HepG2 (cell line): Measurements from ENCODE around the gene FOXRED2. TPM values are rescaled to one million over a fixed set of nuclear protein-coding genes. Genes with fewer than 3 reads are reported as not detected.

Experiments used
- ATAC-seq: fragments of 200-7000 bp; cut with Tn5 transposase; 3 replicates; pipeline ENCODE4 v1.9.1; 2020; ENCODE audit warnings: mild to moderate bottlenecking, moderate library complexity
- BruUV-seq: library from RNA; stranded (reverse); fragments of 400-500 nt; replicated peaks from 2 replicates; lab custom pipeline; 2021; lab: Mats Ljungman, UMichigan
- CTCF ChIA-PET: fragments of 300-600 bp; formaldehyde crosslinking; extraction: SDS; loops from one replicate; lab custom pipeline; 2021; ENCODE audit warnings: low total read pairs, inconsistent platforms, low intra/inter-chr PET ratio; lab: Yijun Ruan, JAX
- POLR2A ChIA-PET: fragments of 350-600 bp; sonication (Branson Sonifier 250); formaldehyde crosslinking; loops from one replicate; lab custom pipeline; 2020; ENCODE audit warnings: antibody characterized with exemption, inconsistent platforms; lab: Yijun Ruan, JAX
- DNase-seq: peaks from one replicate; pipeline ENCODE4 v3.0.0-alpha.2; 2015; ENCODE audit warnings: low spot score
- FAIRE-seq: peaks from 3 replicates; lab custom pipeline; 2011; peaks lifted over from hg19 to GRCh38; lab: Jason Lieb, UNC
- H2AFZ ChIP-seq: one replicate; pipeline ENCODE4 v1.6.1; 2011; ENCODE audit warnings: low read length, inconsistent platforms
- H3K27ac ChIP-seq: fragments of 300-600 bp; 3 replicates; pipeline ENCODE4 v1.8.0; 2011; ENCODE audit warnings: mixed run types, mild to moderate bottlenecking, mixed read lengths, low read length, inconsistent platforms; ENCODE audit not compliant: insufficient read depth; ENCODE audit errors: extremely low read length
- H3K27me3 ChIP-seq, 2 experiments: fragments of 200-600 bp in 1 of 2; 2 replicates in 1 of 2; 3 replicates in 1 of 2; pipeline versions ENCODE4 v1.6.0 to v1.8.0; 2011; ENCODE audit warnings: low read length in 2 of 2, mild to moderate bottlenecking in 2 of 2, moderate library complexity in 2 of 2, inconsistent platforms in 1 of 2; ENCODE audit not compliant: insufficient read depth in 2 of 2, control insufficient read depth in 1 of 2
- H3K36me3 ChIP-seq, 2 experiments: fragments of 200-600 bp in 1 of 2; replicated peaks in 1 of 2; 2 replicates in 1 of 2; 3 replicates in 1 of 2; pipeline versions ENCODE4 v1.5.1 to v1.8.0; 2011; ENCODE audit warnings: low read length in 2 of 2, inconsistent platforms in 1 of 2; ENCODE audit not compliant: insufficient read depth in 2 of 2, control insufficient read depth in 1 of 2
- H3K4me1 ChIP-seq: 2 replicates; pipeline ENCODE4 v1.5.1; 2012; ENCODE audit warnings: low read length, inconsistent platforms; ENCODE audit not compliant: insufficient read depth
- H3K4me2 ChIP-seq: 2 replicates; pipeline ENCODE4 v1.6.0; 2011; ENCODE audit warnings: low read depth, low read length, inconsistent platforms
- H3K4me3 ChIP-seq, 3 experiments: fragments of 200-600 bp in 1 of 3; sonication (generic), shearing (Covaris generic) in 1 of 3; replicated peaks in 1 of 3; 2 replicates each; pipeline ENCODE4 v1.5.1; 2011 to 2016; ENCODE audit warnings: low read length in 3 of 3, inconsistent platforms in 2 of 3, low read depth in 2 of 3, mild to moderate bottlenecking in 2 of 3, control low read depth in 1 of 3, mixed read lengths in 1 of 3; ENCODE audit not compliant: insufficient read depth in 1 of 3
- H3K79me2 ChIP-seq: one replicate; pipeline ENCODE4 v1.6.1; 2011; ENCODE audit warnings: low read length, inconsistent platforms; ENCODE audit not compliant: insufficient read depth
- H3K9ac ChIP-seq: 2 replicates; pipeline ENCODE4 v1.6.0; 2011; ENCODE audit warnings: mild to moderate bottlenecking, low read depth, low read length, inconsistent platforms; ENCODE audit not compliant: insufficient read depth
- H3K9me3 ChIP-seq: 2 replicates; pipeline ENCODE4 v1.5.1; 2012; ENCODE audit warnings: mild to moderate bottlenecking, low read length
- H4K20me1 ChIP-seq: 2 replicates; pipeline ENCODE4 v1.6.0; 2011; ENCODE audit warnings: inconsistent platforms, mild to moderate bottlenecking, low read length, moderate library complexity; ENCODE audit not compliant: insufficient read depth
- CENPT ChIP-seq: sonication (generic); formaldehyde crosslinking; IDR thresholded peaks from 2 replicates; pipeline ENCODE4 v1.8.0; 2022; ENCODE audit warnings: low read depth, mild to moderate bottlenecking, moderate library complexity, missing genetic modification reagents
- HNF4A ChIP-seq: sonication (generic); formaldehyde crosslinking; IDR thresholded peaks from 2 replicates; pipeline ENCODE4 v1.4.0; 2020; ENCODE audit warnings: missing genetic modification reagents
- IRF1 ChIP-seq: sonication (generic); formaldehyde crosslinking; IDR thresholded peaks from 2 replicates; pipeline ENCODE4 v1.4.0; 2020; ENCODE audit warnings: low read depth, mild to moderate bottlenecking, missing genetic modification reagents
- NKX3-1 ChIP-seq: sonication (generic); formaldehyde crosslinking; IDR thresholded peaks from 2 replicates; pipeline ENCODE4 v1.5.0; 2020; ENCODE audit warnings: missing genetic modification reagents
- ONECUT2 ChIP-seq: sonication (generic); formaldehyde crosslinking; IDR thresholded peaks from 2 replicates; pipeline ENCODE4 v1.4.0; 2020; ENCODE audit warnings: missing genetic modification reagents
- PRPF4 ChIP-seq: fragments of 200-400 bp; formaldehyde crosslinking; IDR thresholded peaks from 2 replicates; pipeline ENCODE4 v1.6.1; 2016; ENCODE audit warnings: low read length, low read depth; ENCODE audit not compliant: poor library complexity, severe bottlenecking
- SETDB1 ChIP-seq: sonication (generic); formaldehyde crosslinking; IDR thresholded peaks from 2 replicates; pipeline ENCODE4 v1.5.1; 2020; ENCODE audit warnings: missing genetic modification reagents, mild to moderate bottlenecking, borderline replicate concordance
- SMAD3 ChIP-seq: sonication (generic); formaldehyde crosslinking; IDR thresholded peaks from 2 replicates; pipeline ENCODE4 v1.4.0; 2020; ENCODE audit warnings: missing genetic modification reagents
- SNAPC2 ChIP-seq: sonication (generic); formaldehyde crosslinking; IDR thresholded peaks from 2 replicates; pipeline ENCODE4 v1.8.1; 2022; ENCODE audit warnings: mild to moderate bottlenecking, missing genetic modification reagents
- TARDBP ChIP-seq: sonication (generic); formaldehyde crosslinking; IDR thresholded peaks from 2 replicates; pipeline ENCODE4 v1.8.0; 2022; ENCODE audit warnings: mild to moderate bottlenecking, missing genetic modification reagents
- TOPORS ChIP-seq: sonication (generic); formaldehyde crosslinking; IDR thresholded peaks from 2 replicates; pipeline ENCODE4 v1.8.0; 2023; ENCODE audit warnings: mild to moderate bottlenecking, missing genetic modification reagents
- ZNF282 ChIP-seq: fragments of 450-650 bp; IDR thresholded peaks from 2 replicates; pipeline ENCODE4 v1.6.1; 2018; ENCODE audit not compliant: partially characterized antibody
- ZNF3 ChIP-seq: IDR thresholded peaks from 2 replicates; pipeline ENCODE4 v1.7.0; 2017; ENCODE audit warnings: inconsistent platforms
- ZNF33B ChIP-seq: sonication (generic); formaldehyde crosslinking; IDR thresholded peaks from 2 replicates; pipeline ENCODE4 v1.5.1; 2020; ENCODE audit warnings: mild to moderate bottlenecking, missing genetic modification reagents
- ZNF414 ChIP-seq: sonication (generic); formaldehyde crosslinking; IDR thresholded peaks from 2 replicates; pipeline ENCODE4 v1.5.0; 2020; ENCODE audit warnings: missing genetic modification reagents
- ZNF841 ChIP-seq: sonication (generic); formaldehyde crosslinking; IDR thresholded peaks from 2 replicates; pipeline ENCODE4 v1.8.1; 2023; ENCODE audit warnings: missing genetic modification reagents, borderline replicate concordance
- ZNF891 ChIP-seq: sonication (generic); formaldehyde crosslinking; IDR thresholded peaks from 2 replicates; pipeline ENCODE4 v1.5.0; 2020; ENCODE audit warnings: mild to moderate bottlenecking, missing genetic modification reagents
- ZZZ3 ChIP-seq: sonication (generic); formaldehyde crosslinking; IDR thresholded peaks from 2 replicates; pipeline ENCODE4 v1.4.0; 2020; ENCODE audit warnings: missing genetic modification reagents, mild to moderate bottlenecking, borderline replicate concordance
- WGBS: methylation state at CpG from one replicate; pipeline ENCODE4 v1.1.6; 2017; ENCODE audit warnings: low lambda C conversion rate; 5-methylcytosine and 5-hydroxymethylcytosine counted together
- in situ Hi-C: cut with HindIII; loops from 2 replicates; pipeline ENCODE4 v1.10.0; 2017; ENCODE audit warnings: low pct_unique_long_range_greater_than_20kb; ENCODE audit not compliant: extremely low pct_ligation_motif_present
- intact Hi-C: fragments of 100-400 bp; cut with micrococcal nuclease; formaldehyde crosslinking; loops from one replicate; pipeline ENCODE4 v1.10.0; 2022; ENCODE audit not compliant: unreplicated experiment
- polyA plus RNA-seq, 8 experiments: library from polyadenylated mRNA; depleted of rRNA in 3 of 8; stranded (reverse) in 7 of 8; unstranded in 1 of 8; fragments of >200 nt; fragmentation: Illumina TruSeq in 4 of 8; extraction: Trizol in 4 of 8; gene quantifications; 2 replicates each; pipeline versions ENCODE4 v1.2.1 to v1.2.3, GENCODE V29; 2011 to 2016; ENCODE audit warnings: low read depth in 4 of 8, missing spikeins in 1 of 8, mixed read lengths in 1 of 8; ENCODE audit not compliant: insufficient read depth in 1 of 8
- total RNA-seq, 5 experiments: library from RNA; depleted of rRNA; stranded (reverse); fragments of >200 nt; fragmentation: Illumina TruSeq; extraction: Trizol; gene quantifications; 2 replicates each; pipeline ENCODE4 v1.2.3, GENCODE V29; 2016; ENCODE audit warnings: low read depth in 1 of 5
- TF ChIP-seq, protein P1 (sequence below): sonication (generic); formaldehyde crosslinking; IDR thresholded peaks from 2 replicates; pipeline ENCODE4 v1.9.0; 2021; ENCODE audit warnings: missing genetic modification reagents, mild to moderate bottlenecking, borderline replicate concordance
- TF ChIP-seq, protein P2 (sequence below): sonication (generic); formaldehyde crosslinking; IDR thresholded peaks from 2 replicates; pipeline ENCODE4 v1.5.0; 2020; ENCODE audit warnings: missing genetic modification reagents, mild to moderate bottlenecking, borderline replicate concordance
- TF ChIP-seq, protein P3 (sequence below): sonication (generic); formaldehyde crosslinking; IDR thresholded peaks from 2 replicates; pipeline ENCODE4 v1.4.0; 2020; ENCODE audit warnings: missing genetic modification reagents, borderline replicate concordance

The FOXRED2 gene
- total and polyA plus RNA-seq, 2 of the 13 experiments (the other 11 are each of a cell fraction or from before 2014, with no cell fraction given): 9.3 to 28.1 TPM

DNA sequence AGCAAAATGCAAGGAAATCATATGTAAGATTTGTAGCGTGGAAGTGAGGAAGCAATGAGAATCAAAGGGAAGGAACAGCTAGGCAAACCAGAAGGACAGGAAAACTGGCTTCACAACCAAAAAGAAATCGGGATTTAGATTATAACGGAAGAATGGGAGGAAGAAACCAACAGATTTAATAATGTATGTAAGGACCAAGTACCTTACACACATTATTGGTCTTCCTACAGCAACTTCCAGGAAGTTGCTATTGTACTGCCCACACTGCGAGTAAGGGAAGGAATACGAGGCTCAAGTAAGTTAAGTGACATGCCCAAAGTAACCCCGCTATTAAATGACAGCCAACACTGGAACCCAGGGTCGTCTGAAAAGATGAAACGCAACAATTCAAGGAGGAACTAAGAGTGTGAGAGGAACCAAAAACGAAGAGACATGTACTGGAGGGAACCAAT, 25.9 kb downstream of the FOXRED2 start:
- DNase-seq (no peak), ATAC-seq (peak; percentile 13; the same call in 2 of the 3 replicates), FAIRE-seq (peak; percentile 23)
- H3K36me3 ChIP-seq: peaks cover 12 to 17% of the 10 kb centered on the region in 2 experiments
- peaks cover 24% of the 10 kb centered on the region for H3K4me1 ChIP-seq
- 1% methylated on average over 9 of the region's 9 CpGs for WGBS
- peak overlapping the region; percentile 69 to 88 (median 88) for H3K4me3 ChIP-seq
- BruUV-seq: no TSS peak
- H2AFZ ChIP-seq: peak overlapping the region; percentile 82
- in situ Hi-C loops: no loop called here
- intact Hi-C loops: no loop called here
- H3K9me3 ChIP-seq: no peaks in the 10 kb centered on the region
- ChIA-PET POLR2A (interaction anchor here (0.9 to 2.4 kb wide), 11 partner anchors 8 to 229 kb away, joined by 3 to 18 read pairs (median 6); partner anchors contain the start of gene MYH9), CTCF (no interaction called here)
- peak overlapping the region; percentile 89 for H3K9ac ChIP-seq
- peak overlapping the region; percentile 96 for H3K27ac ChIP-seq
- no peaks in the 10 kb centered on the region for H4K20me1 ChIP-seq
- no peaks in the 10 kb centered on the region; a peak in 1 of 5 replicates for H3K27me3 ChIP-seq
- H3K4me2 ChIP-seq: peak overlapping the region; percentile 96
- H3K79me2 ChIP-seq: peaks cover 14% of the 10 kb centered on the region
- TF ChIP-seq ONECUT2 (CRISPR knock-in tag) (0 out of 2 replicates have a peak, but pooled peaks have one; percentile 17), TOPORS (CRISPR knock-in tag) (peak; percentile 35; the same call in 1 of the 2 replicates), SMAD3 (CRISPR knock-in tag) (no peak), ZNF3 (CRISPR knock-in tag) (0 out of 2 replicates have a peak, but pooled peaks have one; percentile 8), ZNF414 (CRISPR knock-in tag) (0 out of 2 replicates have a peak, but pooled peaks have one; percentile 20), SNAPC2 (0 out of 2 replicates have a peak, but pooled peaks have one; percentile 68), PRPF4 (no peak), HNF4A (0 out of 2 replicates have a peak, but pooled peaks have one; percentile 12), ZNF282 (no peak), ZNF891 (CRISPR knock-in tag) (no peak), IRF1 (CRISPR knock-in tag) (no peak), ZNF33B (no peak), SETDB1 (CRISPR knock-in tag) (no peak), TARDBP (CRISPR knock-in tag) (peak; percentile 67; the same call in 1 of the 2 replicates), NKX3-1 (CRISPR knock-in tag) (0 out of 2 replicates have a peak, but pooled peaks have one; percentile 27), ZNF841 (CRISPR knock-in tag) (no peak), ZZZ3 (CRISPR knock-in tag) (no peak), CENPT (CRISPR knock-in tag) (no peak)
- TF ChIP-seq, protein P1, sequence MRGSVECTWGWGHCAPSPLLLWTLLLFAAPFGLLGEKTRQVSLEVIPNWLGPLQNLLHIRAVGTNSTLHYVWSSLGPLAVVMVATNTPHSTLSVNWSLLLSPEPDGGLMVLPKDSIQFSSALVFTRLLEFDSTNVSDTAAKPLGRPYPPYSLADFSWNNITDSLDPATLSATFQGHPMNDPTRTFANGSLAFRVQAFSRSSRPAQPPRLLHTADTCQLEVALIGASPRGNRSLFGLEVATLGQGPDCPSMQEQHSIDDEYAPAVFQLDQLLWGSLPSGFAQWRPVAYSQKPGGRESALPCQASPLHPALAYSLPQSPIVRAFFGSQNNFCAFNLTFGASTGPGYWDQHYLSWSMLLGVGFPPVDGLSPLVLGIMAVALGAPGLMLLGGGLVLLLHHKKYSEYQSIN (CRISPR knock-in tag): no peak
- TF ChIP-seq, protein P2, sequence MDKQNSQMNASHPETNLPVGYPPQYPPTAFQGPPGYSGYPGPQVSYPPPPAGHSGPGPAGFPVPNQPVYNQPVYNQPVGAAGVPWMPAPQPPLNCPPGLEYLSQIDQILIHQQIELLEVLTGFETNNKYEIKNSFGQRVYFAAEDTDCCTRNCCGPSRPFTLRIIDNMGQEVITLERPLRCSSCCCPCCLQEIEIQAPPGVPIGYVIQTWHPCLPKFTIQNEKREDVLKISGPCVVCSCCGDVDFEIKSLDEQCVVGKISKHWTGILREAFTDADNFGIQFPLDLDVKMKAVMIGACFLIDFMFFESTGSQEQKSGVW (CRISPR knock-in tag): no peak
- TF ChIP-seq, protein P3, sequence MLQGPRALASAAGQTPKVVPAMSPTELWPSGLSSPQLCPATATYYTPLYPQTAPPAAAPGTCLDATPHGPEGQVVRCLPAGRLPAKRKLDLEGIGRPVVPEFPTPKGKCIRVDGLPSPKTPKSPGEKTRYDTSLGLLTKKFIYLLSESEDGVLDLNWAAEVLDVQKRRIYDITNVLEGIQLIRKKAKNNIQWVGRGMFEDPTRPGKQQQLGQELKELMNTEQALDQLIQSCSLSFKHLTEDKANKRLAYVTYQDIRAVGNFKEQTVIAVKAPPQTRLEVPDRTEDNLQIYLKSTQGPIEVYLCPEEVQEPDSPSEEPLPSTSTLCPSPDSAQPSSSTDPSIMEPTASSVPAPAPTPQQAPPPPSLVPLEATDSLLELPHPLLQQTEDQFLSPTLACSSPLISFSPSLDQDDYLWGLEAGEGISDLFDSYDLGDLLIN: no peak
